ENCODE measurements around the gene DNASE1.
A peak's percentile ranks its signal among the peaks of the same experiment; 100 is the strongest.

DNASE1 gene

DNA sequence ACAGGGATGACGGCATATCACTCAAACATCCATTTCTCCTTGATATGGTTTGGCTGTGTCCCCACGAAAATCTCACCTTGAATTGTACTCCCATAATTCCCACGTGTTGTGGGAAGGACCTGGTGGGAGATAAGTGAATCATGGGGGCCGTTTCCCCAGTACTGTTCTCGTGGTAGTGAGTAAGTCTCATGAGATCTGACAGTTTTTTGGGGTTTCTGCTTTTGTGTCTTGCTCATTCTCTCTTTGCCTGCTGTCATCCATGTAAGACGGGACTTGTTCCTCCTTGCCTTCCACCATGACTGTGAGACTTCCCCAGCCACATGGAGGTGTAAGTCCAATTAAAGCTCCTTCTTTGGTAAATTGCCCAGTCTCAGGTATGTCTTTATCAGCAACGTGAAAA is 32.5 kb downstream of the DNASE1 start:
- H3K4me3 ChIP-seq (replicated peaks in 1 of 2; ENCODE audit: low read depth in 2 of 2, low read length in 2 of 2): no peak overlapping the region
- DNase-seq (ENCODE audit: low read depth in 2 of 2): no peak
- TF ChIP-seq, protein P1, sequence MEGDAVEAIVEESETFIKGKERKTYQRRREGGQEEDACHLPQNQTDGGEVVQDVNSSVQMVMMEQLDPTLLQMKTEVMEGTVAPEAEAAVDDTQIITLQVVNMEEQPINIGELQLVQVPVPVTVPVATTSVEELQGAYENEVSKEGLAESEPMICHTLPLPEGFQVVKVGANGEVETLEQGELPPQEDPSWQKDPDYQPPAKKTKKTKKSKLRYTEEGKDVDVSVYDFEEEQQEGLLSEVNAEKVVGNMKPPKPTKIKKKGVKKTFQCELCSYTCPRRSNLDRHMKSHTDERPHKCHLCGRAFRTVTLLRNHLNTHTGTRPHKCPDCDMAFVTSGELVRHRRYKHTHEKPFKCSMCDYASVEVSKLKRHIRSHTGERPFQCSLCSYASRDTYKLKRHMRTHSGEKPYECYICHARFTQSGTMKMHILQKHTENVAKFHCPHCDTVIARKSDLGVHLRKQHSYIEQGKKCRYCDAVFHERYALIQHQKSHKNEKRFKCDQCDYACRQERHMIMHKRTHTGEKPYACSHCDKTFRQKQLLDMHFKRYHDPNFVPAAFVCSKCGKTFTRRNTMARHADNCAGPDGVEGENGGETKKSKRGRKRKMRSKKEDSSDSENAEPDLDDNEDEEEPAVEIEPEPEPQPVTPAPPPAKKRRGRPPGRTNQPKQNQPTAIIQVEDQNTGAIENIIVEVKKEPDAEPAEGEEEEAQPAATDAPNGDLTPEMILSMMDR (IDR thresholded peaks at IDR 0.05; ENCODE audit: low read depth, low read length): no peak

DNA sequence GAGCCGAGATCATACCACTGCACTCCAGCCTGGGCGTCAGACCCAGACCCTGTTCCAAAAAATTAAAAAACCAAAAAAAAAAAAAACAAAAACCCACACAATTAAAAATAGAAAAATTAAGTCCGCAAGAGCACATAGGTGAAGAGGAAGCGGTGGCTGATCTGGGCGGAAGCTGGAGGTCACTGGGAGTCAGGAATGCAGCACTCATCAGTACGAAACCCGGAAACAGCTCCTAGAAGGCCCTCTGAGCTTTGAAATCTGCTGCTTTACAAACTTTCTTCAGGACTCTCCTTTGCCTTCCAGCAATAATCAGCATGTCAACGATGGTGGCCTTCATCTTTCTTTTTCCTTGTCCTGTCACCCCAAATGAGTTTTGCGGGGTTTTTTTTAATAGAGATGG is 33.3 kb downstream of the DNASE1 start:
- H3K4me3 ChIP-seq (replicated peaks in 1 of 2; ENCODE audit: low read depth in 2 of 2, low read length in 2 of 2): no peak overlapping the region
- DNase-seq (ENCODE audit: low read depth in 2 of 2): no peak

DNA sequence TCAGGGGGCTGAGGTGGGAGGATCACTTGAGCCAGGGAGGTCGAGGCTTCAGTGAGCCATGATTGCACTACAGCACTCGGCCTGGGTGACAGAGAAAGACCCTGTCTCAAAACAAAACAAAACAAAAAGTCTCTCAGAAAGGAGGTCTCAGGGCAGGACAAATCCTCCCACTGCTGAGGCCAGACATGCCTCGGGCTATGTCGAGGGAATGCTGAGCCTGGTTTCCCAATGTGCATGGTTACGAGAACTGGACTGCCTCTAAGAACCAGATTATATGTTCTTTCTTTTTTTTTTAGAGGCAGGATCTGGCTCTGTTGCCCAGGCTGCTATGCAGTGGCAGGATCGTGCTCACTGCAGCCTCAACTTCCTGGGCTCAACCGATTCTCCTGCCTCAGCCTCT is 35.2 kb downstream of the DNASE1 start:
- TF ChIP-seq, protein P1 (IDR thresholded peaks at IDR 0.05; ENCODE audit: low read depth, low read length): no peak
- DNase-seq (ENCODE audit: low read depth in 2 of 2): no peak
- H3K4me3 ChIP-seq (replicated peaks in 1 of 2; ENCODE audit: low read depth in 2 of 2, low read length in 2 of 2): no peak overlapping the region

More for the DNA sequence above, 33.3 kb downstream of the DNASE1 start:
- TF ChIP-seq, protein P1 (IDR thresholded peaks at IDR 0.05; ENCODE audit: low read depth, low read length): no peak

DNA sequence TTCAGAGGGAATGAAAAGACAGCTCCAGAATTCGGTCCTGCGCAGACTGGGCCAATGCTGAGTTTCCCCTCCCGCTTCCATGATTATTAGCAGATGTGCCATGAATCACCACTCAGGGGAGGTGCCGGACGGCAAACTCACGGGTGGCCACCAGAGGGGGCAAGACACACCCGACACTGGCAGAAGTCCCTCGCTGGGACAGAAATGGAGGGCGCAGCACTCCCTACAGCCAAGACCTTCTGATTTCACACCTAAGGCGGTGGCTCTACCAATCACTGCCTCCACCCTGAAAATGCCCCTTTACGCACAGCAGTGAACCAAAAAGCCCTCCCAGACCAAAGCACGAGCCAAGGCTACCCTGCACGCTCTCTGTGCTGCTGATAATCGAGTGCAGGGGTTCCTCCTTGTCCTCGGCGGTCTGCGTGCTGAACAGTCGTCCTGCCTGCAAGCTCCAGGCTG is 36.0 kb downstream of the DNASE1 start:
- TF ChIP-seq, protein P1 (IDR thresholded peaks at IDR 0.05; ENCODE audit: low read depth, low read length): peak; percentile 94
- DNase-seq (ENCODE audit: low read depth in 2 of 2): peak; percentile 96 to 97
- peak overlapping the region; percentile 11 to 39 for H3K4me3 ChIP-seq (replicated peaks in 1 of 2; ENCODE audit: low read depth in 2 of 2, low read length in 2 of 2)

DNA sequence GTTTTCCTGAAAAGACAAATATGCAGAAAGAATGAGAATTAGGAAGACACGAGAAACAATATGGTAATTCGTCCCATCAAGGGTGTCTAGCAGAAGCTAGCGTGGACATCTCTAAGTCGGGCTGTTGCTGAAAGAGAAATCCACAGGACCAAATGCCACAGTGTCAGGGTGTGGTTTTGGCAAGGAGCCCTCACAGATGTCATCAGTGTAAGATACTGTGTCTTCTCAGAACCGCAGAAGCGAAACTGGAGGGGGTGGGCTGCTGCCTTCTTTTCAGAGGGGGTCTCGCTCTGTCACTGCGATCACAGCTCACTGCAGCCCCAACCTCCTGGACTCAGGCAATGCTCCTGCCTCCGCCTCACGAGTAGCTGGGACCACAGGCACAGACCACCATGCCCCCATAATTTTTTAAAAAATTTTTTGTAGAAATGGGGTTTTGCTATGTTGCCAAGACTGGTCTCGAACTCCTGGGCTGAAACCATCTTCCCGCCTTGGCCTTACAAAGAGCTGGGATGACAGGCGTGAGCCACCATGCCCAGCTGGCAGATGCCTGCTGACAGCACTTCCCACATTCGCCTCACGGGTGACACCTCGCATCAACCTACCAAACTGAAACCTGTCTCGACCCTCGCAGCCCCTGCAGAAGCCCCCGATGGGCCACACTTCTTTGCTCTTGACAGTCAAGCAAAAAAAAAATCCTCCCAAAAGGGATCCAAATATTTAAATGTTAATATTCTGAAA is 36.7 kb downstream of the DNASE1 start:
- TF ChIP-seq, protein P1 (IDR thresholded peaks at IDR 0.05; ENCODE audit: low read depth, low read length): no peak
- H3K4me3 ChIP-seq (replicated peaks in 1 of 2; ENCODE audit: low read depth in 2 of 2, low read length in 2 of 2): peak overlapping the region; percentile 11 to 39
- peak; percentile 3 to 15 for DNase-seq (ENCODE audit: low read depth in 2 of 2)

DNA sequence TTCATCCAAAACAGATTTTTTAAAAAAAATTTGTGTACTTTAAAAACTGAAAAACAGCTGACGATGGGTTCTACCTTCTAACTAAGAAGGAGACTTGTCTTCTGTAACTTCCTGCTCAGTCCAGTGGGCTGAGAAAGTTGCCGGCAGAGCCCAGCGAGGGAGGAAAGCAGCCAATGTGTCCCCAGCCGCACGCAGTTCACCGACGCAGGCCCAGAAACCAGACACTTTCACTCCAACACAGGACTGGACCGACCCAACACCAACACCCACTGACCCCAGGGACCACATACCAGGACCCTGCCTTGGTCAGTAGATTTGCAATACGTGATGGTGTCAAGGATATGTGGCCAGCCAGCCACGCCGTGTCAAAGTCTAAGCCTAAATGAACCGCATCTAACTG is 37.3 kb downstream of the DNASE1 start:
- TF ChIP-seq, protein P1 (IDR thresholded peaks at IDR 0.05; ENCODE audit: low read depth, low read length): no peak
- H3K4me3 ChIP-seq (replicated peaks in 1 of 2; ENCODE audit: low read depth in 2 of 2, low read length in 2 of 2): no peak overlapping the region
- DNase-seq (ENCODE audit: low read depth in 2 of 2): no peak

Measured in cardiac fibroblast (primary cell).